ENCODE measurements around the gene UQCRHL.
"Not testable (repeated sequence)": the region's sequence is repeated elsewhere in the genome, so short reads cannot be mapped to it uniquely, and the experiment has no call there.

- not testable (repeated sequence) for TF ChIP-seq POLR2AphosphoS5 (IDR thresholded peaks at IDR 0.05; ENCODE audit: low read depth, low read length); CTCF (IDR thresholded peaks at IDR 0.05)
Measured at GRCh38 chr1:15827567-15827966, 20.1 kb upstream of the UQCRHL start.

All from Panc1 (cell line).